NCI-H2196 treated with DMSO at 0.1 percent for 48 hours (cell line): ENCODE data around the gene AIG1.
"Not testable (repeated sequence)": the region's sequence is repeated elsewhere in the genome, so short reads cannot be mapped to it uniquely, and the experiment has no call there.

Source experiments
- DNase-seq: peaks from one replicate; lab custom pipeline; 2025; ENCODE audit not compliant: unreplicated experiment; lab: John Stamatoyannopoulos, UW

The AIG1 gene

DNA sequence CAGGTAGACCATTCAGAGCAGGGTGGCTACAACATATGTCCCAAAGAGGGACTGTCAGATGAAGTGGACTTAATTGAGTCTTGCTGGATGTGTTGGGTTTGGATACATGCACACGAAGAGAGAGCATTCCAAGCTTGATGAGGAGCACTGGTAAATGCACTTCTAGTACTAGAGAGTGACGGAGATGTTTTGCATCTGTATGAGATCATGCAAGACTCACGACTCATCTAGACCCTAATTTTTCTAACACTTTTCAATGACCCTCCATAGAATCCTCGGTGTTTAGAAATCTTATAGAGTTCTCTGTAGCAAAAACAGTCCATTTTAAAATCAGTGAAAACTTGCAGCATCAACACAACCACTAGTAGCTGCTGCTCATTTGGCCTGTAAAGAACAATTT, 4.8 kb upstream of the AIG1 start:
- DNase-seq = no peak

DNA sequence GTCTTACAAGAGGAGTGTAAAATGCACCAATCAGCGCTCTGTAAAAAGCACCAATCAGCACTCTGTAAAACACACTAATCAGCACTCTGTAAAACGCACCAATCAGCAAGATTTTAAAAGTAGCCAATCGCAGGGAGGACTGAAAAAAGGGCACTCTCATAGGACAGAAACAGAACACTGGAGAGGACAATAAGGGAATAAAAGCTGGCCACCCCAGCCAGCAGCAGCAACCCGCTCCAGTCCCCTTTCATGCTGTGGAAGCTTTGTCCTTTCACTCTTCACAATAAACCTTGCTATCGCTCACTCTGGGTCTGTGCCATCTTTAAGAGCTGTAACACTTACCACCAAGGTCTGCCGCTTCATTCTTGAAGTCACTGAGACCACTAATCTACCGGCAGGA, 1.7 kb upstream of the AIG1 start:
- DNase-seq = peak; percentile 11

DNA sequence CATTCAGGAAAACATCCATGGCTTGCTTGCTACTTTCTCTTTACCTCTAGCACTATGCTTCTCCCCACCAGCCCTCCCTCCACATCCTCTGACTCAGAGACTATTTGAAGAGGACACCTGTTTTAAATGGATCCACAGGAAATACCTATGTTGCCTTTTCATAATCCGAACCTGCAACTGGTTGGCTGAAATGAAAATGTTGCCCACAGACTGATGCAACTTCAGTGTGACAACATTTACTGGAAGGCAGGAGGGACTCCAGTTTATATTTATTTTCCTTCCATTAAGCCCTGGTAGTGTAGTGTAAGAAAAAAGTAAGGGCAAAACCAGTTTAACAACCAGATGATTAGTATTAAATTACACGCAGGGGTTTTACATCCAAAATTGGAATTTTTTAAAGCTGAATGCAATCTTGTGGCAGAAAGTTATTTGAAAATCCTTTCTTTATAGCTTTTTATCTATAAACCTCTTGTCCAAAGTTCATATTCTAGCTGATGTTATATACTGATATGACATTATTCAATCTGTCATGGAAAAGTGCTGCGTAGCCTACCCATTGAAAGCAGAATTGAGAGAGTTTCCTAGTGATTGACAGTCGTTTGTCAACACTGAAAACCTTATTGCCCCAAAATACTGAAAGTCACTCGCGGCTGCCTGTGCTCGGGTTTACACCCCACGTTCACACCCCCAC, 881 bp upstream of the AIG1 start:
- DNase-seq = peak; percentile 56

DNA sequence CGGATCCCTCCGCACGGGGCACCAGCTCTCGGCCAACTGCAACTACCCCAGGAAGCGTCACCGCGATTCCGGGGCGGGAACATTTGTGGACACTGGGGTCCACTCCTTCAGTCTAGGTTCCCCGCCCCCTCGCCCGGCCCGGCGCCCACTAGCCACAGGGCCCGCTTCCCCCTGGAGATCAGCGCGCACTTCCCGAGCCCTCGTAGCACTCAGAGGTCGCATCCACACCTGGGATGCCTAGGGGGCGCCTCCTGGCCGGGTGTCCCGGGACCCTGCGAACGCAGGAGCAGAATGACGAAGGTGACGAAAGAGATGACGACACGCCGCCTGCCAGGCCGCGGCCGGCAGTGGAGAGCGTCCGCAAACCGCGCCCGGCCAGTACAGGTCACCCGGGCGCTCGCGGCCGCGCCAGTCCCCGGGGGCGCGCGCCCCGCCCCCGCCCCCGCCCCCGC, 309 bp upstream of the AIG1 start:
- peak; percentile 85 for DNase-seq

DNA sequence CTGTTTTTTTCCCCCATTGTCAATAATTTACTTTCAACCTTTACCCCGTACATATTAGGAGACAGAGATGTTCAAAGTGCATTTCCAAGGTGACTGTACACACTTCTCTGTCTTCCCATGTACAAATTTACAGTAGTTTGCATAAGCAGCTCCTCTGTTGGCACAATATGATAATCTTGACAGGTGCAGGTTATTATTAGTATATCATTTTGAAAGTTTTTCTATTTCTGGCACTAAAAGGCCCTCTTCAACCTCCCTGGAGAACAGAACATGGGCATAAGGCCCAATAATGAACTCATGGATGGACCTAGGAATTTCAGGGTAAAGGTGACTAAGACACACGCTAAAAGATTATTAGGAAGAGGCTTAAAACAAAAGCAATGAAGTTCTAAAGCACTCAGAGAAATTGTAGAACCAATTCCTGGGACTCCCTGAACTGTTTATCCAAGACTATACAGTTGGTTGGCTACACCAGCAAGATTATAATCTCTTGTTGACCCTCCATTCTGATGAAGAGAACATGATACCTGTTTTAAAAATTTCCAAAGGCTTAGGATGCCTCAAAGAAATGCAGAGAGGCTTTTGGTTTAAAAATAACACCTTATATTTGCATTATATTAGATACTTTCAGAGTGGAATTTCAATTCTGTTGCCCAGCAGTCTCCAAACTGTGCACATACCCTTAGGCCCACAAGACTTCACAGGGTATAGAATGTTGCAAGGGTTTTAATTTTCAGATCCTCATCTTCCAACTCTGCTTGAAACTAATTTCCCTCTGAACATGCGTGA, 1.1 kb downstream of the AIG1 start:
- no peak for DNase-seq

DNA sequence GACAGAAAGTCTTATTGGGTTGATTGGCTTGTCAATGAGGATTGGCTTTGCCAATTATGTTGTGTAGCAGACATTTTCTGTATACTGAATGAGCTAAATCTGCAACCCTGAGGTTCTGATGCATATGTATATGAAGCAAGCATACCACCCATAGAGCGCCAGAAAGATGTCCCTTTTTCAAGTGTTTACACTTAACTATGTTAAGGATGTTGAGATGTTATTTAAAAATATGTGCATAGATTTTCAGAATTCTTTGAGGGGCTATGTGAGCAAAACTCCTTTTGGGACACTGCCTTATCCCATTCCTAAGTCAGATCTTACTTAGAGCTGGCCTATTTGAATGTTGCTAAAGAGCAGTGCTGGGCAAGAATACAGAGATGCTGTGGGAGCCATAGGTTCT, 1.9 kb downstream of the AIG1 start:
- DNase-seq = no peak

DNA sequence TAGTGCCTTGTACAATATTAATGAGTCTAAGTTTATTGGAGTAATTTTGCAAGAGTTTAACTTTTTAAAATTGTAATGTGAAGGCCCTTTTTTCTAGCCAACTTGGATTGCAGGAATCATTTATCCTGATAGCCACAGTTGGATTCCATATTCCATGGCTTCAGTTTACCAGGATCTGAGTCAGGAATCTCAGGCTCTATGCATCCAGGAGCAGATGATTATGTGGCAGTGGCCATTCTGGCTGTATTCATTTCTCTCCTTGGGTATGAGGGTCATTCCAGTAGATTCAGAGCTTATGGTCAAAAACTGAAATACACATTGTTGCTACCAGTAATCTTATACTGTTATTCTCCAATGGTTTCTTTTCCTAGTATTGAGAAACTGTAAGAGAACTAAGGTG, 2.9 kb downstream of the AIG1 start:
- no peak for DNase-seq

DNA sequence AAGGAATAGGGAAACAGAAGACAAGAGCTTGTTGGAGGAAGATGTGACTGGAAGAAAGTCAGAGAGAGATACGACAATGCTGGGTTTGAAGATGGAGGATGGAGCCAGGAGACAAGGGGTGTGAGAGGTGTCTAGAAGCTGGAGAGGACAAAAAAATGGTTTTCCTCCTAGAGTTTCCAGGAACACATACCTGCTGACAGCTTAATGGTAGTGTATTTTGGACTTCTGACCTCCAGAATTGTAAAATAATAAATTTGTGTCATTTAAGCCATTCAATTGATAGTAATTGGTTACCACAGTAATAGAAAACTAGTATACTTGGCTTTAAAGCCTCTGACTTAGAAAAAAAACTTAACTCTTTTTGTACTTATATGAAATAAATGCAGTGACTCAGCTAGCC, 3.6 kb downstream of the AIG1 start:
- no peak for DNase-seq

DNA sequence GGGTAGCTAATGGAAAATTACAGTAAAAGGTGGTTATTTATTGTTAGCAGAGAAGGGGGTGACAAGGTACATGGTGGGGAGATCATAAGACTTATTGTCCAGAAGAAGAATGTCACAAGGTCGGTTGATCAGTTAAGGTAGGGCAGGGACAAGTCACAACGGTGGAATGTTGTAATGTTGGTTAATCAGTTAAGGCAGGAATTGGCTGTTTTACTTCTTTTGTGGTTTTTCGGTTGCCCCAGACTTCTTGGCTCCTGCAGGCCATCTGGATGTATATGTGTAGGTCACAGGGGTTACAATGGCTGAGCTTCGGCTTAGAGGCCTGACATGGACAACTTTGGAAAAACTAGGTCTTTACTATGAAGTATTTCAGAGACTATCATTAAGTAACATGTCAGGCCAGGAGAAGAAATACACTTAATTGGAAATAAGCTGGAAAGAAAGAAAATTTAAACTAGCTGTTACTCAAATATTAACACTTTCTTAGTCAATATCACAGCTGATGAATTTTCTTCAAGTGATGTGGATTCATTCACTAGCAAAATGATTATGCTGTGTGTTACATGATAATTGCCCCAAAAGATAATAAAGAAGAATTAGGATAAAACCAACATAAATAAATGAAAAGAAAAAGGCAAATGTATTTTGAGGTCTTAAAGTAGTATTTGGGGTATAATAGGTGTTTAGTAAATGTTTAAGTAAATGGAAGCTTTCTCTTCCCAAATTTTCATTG, 4.4 kb downstream of the AIG1 start:
- DNase-seq = no peak

DNA sequence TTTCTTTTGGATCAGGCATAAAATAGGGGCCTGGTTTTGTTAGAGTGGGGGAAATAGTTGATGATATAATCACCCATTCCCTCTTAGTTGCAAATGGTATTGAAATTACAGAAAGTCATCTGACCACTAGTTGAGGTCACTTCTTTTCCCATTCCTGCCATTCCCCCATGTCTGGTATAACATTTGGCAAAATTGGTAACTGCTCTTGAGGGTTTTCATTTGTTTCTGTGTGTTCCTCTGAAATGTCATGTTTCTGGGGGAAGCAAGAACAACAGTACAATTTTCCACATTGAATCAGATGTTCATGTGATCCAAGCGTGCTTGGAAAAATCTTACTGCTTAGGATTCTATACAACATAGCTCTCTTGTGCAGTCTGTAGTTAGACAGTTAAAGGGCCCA, 7.3 kb downstream of the AIG1 start:
- DNase-seq = no peak

DNA sequence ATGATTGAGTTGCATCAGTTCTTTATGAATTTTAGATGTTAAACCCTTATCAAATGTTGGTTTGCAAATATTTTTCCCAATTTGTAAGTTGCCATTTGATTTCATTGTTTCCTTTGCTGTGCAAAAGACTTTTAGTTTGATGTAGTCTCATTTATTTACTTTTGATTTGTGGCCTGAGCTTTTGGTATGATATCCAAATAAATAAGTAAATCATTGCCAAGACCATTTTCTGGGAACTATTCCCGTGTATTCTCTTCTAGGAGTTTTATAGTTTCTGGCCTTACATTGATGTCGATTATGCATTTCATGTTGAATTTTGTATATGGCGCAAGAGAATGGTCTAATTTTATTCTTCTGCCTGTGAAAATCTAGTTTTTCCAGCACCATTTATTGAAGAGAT, 13.4 kb downstream of the AIG1 start:
- no peak for DNase-seq

DNA sequence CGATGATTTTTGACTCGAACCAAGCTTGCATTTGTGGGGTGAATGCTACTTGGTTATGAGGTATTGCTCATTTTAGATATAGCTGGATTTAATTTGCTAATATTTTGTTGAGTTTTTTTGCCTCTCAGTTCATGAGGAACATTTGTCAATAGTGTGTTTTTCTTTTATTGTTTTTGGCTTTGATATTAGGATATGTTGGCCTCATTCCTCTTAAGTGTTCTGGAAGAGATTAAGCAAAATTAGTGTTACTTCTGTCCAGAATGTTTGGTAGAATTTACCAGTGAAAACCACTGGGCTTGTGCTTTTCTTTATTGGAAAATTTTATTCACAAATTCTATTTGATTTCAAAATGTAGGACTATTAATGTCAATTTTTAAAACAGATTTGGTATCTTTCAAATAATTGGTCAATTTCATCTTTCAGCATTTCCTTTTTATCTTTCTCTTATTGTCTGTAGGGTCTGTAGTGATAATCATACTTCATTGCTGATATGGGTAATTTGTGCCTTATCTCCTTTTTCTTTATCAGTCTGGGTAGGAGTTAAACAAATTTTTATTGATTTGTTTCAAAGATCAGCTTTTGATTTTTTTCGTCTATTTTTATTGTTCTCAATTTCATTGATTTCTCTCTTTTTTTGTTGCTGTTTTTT, 14.1 kb downstream of the AIG1 start:
- no peak for DNase-seq

DNA sequence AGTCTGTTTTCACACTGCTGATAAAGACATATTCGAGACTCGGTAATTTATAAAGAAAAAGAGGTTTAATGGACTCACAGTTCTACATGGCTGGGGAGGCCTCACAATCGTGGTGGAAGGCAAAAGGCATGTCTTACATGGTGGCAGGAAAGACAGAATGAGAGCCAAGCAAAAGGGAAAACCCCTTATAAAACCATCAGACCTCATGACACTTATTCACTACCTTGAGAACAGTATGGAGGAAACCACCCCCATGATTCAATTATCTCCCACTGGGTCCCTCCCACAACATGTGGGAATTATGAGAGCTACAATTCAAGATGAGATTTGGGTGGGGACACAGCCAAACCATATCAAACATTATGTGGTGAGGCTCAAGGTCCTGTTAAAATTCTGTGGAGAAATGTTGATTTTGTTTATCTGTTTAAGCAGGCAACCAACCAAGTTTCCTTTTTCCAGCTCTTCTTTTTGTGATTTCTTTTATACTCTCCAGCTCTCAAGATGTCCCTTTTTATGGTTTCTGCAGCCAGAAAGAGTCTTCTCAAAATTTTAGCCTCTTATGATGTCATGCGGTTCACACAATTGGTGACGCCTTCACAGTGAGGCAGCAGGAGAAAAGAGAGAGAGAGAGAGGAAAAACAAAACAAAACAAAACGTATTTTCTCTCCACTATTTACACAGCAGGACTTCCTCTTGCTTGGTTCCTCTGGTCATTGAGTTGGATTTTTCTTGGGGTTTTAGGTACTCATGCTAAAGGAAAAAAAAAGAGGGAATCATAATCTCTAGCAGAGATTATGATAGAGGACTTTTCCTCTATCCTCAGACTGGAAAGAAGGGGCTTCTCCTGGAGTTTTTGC, 18.0 kb downstream of the AIG1 start:
- no peak for DNase-seq

DNA sequence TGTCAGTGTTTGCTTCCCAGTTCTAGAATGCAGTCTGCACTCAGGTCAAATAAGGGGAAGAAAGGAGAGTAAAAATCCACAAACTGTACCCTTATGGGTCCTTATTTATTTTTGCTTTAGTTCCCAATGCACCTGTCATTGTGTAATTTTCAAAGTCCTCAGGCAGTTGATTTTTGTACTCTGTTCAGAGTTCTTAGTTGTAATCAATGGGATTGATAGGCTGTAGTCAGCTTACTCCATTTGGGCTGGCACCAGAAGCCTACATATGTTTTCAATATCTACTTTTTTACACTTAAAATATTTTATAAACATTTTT, 18.6 kb downstream of the AIG1 start:
- DNase-seq = no peak

DNA sequence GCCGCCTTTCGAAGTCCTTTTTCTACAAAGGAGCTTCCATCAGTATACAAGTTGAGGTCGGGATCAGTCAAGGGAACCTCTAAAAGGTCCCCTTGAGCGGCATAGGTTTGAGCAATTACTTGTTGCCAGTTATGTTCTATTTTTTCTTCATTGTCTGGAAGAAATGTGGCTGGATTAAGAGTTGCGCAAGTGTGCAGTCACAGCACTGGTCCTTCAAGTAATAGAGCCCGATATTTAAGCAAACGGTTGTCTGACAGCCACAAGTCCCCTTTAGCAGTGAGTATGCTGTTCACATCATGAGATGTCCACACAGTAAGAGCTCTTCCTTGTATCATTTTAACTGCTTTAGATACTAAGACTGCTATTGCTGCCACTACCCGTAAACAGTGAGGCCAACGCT, 21.6 kb downstream of the AIG1 start:
- not testable (repeated sequence) for DNase-seq

DNA sequence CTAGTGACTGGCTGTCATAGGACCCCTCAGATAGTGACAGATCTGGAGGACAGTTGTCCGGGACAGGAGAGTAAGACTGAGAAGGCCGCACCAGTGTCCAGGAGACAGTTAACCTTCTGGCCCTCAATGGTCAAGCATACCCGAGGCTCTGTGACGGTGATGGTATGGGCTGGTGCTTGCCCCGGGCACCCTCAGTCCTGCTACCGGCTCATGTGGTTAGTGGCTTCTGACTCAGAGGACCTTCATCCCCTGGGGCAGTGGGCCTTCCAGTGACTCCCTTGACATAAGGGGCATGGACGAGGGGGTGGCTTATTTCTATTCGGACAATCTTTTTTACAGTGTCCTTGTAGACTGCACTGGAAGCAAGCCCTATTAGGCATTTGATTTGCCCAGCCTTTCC, 23.3 kb downstream of the AIG1 start:
- not testable (repeated sequence) for DNase-seq

DNA sequence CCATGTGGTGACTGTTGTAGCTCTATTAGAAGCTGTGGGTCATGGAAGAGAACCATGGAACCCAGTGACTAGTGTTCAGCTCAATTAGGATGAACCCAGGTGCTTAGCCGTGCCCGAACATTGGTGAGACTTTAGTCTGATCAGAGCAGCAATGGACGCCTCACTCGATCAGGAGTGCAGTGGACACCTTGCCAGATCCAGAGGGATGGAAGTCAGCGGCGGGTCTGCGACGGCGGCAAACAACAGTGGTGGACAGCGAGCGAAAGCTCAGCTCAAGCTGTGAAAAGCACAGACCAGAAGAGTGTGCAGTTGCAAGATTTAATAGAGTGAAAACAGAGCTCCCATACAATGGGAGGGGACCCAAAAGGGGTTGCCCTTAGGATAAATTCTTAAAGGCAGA, 26.6 kb downstream of the AIG1 start:
- not testable (repeated sequence) for DNase-seq

DNA sequence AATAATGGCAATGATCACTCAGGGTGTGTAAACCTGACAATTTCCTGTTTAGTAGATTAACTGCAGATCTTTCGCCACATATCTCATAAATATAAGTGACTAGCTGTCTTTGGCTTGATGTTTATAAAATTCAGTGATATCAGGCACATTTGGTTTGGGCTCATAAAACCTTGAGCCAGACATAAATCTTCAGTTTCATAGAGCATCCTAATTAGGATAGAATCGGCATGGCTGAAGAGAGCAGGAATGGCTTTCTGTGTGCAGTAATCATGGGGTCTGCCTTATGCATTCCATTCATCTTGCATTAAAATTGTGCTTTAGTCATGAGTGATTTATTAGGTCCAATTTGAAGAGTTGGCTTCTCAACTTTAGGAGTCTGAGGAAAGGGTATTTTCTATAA, 27.2 kb downstream of the AIG1 start:
- no peak for DNase-seq

DNA sequence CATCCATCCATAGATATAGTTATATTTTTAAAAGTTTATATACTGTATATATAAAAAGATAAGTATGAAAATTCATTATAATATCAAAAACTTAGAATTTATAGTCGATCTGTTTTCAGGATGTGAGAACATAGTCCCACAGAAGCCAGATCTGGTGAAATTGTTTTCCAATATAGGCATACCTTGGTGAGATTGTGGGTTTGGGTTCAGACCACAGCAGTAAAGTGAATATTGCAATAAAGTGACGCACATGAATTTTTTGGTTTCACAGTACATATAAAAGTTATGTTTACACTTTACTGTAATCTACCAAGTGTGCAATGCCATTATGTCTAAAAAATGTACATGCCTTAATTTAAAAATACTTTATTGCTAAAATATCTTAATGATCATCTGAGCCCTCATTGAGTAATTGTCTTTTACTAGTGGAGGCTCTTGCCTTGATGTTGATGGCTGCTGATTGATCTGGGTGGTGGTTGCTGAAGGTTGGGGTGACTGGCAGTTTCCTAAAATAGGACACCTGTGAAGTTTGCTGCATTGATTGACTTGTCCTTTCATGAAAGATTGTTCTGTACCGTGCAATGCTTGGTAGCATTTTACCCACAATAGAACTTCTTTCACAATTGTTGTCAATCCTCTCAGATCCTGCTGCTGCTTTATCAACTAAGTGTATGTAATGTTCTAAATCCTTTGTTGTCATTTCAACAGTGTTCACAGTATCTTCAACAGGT, 29.8 kb downstream of the AIG1 start:
- no peak for DNase-seq

DNA sequence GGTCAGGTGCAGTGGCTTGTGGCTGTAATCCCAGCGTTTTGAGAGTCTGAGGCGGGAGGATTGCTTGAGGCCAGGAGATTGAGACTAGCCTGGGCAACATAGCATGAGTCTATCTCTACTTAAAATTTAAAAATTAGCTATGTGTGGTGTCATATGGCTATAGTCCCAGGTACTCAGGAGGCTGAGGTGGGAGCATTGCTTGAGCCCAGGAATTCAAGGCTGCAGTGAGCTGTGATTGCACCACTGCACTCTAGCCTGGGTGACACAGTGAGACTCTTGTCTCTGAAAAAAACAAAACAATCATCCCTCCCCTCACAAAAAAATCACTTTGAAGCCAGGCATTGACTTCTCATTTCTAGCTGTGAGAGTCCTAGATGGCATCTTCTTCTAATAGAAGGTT, 32.1 kb downstream of the AIG1 start:
- no peak for DNase-seq
